K562 (cell line): ENCODE results near the gene PI4KA. TPM values are rescaled to one million over a fixed set of nuclear protein-coding genes. Genes with fewer than 3 reads are reported as not detected.

Source experiments
- BACH1 ChIP-seq: fragments of 200-800 bp; sonication (Bioruptor generic); IDR thresholded peaks from 2 replicates; pipeline ENCODE4 v1.6.1; 2016; ENCODE audit warnings: missing genetic modification characterization, missing compliant biosample characterization
- DNMT1 ChIP-seq: fragments of 450-650 bp; IDR thresholded peaks from 2 replicates; pipeline ENCODE4 v1.6.1; 2016; ENCODE audit warnings: antibody characterized with exemption, mild to moderate bottlenecking
- FOSL1 ChIP-seq: fragments of 200-800 bp; sonication (Bioruptor generic); conservative IDR thresholded peaks from 2 replicates; pipeline ENCODE4 v1.6.1; 2016; ENCODE audit warnings: missing genetic modification characterization, missing compliant biosample characterization
- NFE2 ChIP-seq: IDR thresholded peaks from 2 replicates; pipeline ENCODE4 v1.6.1; 2014; ENCODE audit warnings: antibody characterized with exemption, low read depth
- PCBP1 ChIP-seq: fragments of 200-400 bp; formaldehyde crosslinking; IDR thresholded peaks from 2 replicates; pipeline ENCODE4 v1.6.1; 2018; ENCODE audit warnings: mild to moderate bottlenecking, low read depth, low read length; ENCODE audit not compliant: poor library complexity, severe bottlenecking
- RBM15 ChIP-seq: fragments of 200-400 bp; formaldehyde crosslinking; IDR thresholded peaks from 2 replicates; pipeline ENCODE4 v1.6.1; 2018; ENCODE audit warnings: mild to moderate bottlenecking, low read length, moderate library complexity; ENCODE audit not compliant: insufficient read depth
- TSC22D4 ChIP-seq: fragments of 450-650 bp; IDR thresholded peaks from 2 replicates; pipeline ENCODE4 v1.6.1; 2016; ENCODE audit warnings: missing genetic modification characterization, missing biosample characterization, control low read depth
- ZNF318 ChIP-seq, 2 experiments: fragments of 450-650 bp; IDR thresholded peaks; 2 replicates each; pipeline ENCODE4 v1.6.1; 2016; ENCODE audit warnings: mild to moderate bottlenecking in 2 of 2, borderline replicate concordance in 1 of 2, low read depth in 1 of 2, moderate library complexity in 1 of 2
- polyA plus RNA-seq, 8 experiments: library from polyadenylated mRNA; depleted of rRNA in 4 of 8; stranded (reverse) in 5 of 8; unstranded in 3 of 8; fragments of >200 nt; fragmentation: Nextera tagmentation in 2 of 8; fragmentation: Illumina TruSeq in 1 of 8; extraction: Ambion mirVana in 2 of 8; extraction: Trizol in 1 of 8; gene quantifications; 2 replicates each; pipeline versions ENCODE4 v1.2.1 to v1.2.3, GENCODE V29; 2011 to 2014; ENCODE audit warnings: inconsistent platforms in 1 of 8, missing spikeins in 1 of 8
- total RNA-seq, 7 experiments: library from RNA; depleted of rRNA in 6 of 7; stranded (reverse); fragments of >200 nt in 6 of 7; fragmentation: Illumina TruSeq in 2 of 7; extraction: Trizol in 2 of 7; gene quantifications; 2 replicates each; pipeline versions ENCODE4 v1.2.1 to v1.2.3, GENCODE V29; 2011 to 2021; ENCODE audit warnings: low replicate concordance in 1 of 7
- TF ChIP-seq, protein P1 (sequence below): fragments of 450-650 bp; formaldehyde crosslinking; IDR thresholded peaks from 2 replicates; pipeline ENCODE4 v1.4.0; 2020; ENCODE audit warnings: mild to moderate bottlenecking, moderate library complexity
- TF ChIP-seq, protein P2 (sequence below): sonication (generic); formaldehyde crosslinking; IDR thresholded peaks from 2 replicates; pipeline ENCODE4 v1.8.0; 2022; ENCODE audit warnings: mild to moderate bottlenecking, missing genetic modification reagents

PI4KA gene
- total and polyA plus RNA-seq, 9 of the 15 experiments (the other 6 are each of a cell fraction or from before 2014, with no cell fraction given): 7.3 to 187 (median 84.7) TPM

DNA sequence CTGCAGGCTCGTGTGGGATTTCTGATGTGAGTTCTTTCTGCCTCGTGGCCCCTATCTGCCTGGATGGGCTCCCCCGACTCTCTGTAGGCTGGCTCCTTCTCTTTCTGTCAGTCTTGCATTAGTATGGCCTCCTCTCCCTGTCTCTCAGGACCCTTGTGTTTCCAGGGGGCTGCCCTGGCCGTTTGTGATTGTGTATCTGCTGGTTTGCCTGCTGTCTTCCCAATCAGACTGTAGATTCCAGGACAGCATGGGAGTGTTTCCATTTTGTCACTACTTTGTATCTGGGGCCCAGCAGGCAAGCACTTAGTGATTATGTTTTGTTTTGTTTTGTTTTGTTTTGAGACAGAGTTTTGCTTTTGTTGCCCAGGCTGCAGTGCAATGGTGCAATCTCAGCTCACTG lies 25.8 kb upstream of the PI4KA start (continued):
- TF ChIP-seq ZNF318 (IDR thresholded peaks at IDR 0.05; ENCODE audit: borderline replicate concordance in 1 of 2, low read depth in 1 of 2) (no peak), RBM15 (no peak), TSC22D4 (tag) (0 out of 2 replicates have a peak, but pooled peaks have one; percentile 37), NFE2 (no peak), PCBP1 (no peak), FOSL1 (tag) (no peak), DNMT1 (no peak), BACH1 (no peak)
- TF ChIP-seq, protein P1, sequence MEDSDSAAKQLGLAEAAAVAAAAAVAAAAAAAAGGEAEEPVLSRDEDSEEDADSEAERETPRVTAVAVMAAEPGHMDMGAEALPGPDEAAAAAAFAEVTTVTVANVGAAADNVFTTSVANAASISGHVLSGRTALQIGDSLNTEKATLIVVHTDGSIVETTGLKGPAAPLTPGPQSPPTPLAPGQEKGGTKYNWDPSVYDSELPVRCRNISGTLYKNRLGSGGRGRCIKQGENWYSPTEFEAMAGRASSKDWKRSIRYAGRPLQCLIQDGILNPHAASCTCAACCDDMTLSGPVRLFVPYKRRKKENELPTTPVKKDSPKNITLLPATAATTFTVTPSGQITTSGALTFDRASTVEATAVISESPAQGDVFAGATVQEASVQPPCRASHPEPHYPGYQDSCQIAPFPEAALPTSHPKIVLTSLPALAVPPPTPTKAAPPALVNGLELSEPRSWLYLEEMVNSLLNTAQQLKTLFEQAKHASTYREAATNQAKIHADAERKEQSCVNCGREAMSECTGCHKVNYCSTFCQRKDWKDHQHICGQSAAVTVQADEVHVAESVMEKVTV: no peak
- TF ChIP-seq, protein P2, sequence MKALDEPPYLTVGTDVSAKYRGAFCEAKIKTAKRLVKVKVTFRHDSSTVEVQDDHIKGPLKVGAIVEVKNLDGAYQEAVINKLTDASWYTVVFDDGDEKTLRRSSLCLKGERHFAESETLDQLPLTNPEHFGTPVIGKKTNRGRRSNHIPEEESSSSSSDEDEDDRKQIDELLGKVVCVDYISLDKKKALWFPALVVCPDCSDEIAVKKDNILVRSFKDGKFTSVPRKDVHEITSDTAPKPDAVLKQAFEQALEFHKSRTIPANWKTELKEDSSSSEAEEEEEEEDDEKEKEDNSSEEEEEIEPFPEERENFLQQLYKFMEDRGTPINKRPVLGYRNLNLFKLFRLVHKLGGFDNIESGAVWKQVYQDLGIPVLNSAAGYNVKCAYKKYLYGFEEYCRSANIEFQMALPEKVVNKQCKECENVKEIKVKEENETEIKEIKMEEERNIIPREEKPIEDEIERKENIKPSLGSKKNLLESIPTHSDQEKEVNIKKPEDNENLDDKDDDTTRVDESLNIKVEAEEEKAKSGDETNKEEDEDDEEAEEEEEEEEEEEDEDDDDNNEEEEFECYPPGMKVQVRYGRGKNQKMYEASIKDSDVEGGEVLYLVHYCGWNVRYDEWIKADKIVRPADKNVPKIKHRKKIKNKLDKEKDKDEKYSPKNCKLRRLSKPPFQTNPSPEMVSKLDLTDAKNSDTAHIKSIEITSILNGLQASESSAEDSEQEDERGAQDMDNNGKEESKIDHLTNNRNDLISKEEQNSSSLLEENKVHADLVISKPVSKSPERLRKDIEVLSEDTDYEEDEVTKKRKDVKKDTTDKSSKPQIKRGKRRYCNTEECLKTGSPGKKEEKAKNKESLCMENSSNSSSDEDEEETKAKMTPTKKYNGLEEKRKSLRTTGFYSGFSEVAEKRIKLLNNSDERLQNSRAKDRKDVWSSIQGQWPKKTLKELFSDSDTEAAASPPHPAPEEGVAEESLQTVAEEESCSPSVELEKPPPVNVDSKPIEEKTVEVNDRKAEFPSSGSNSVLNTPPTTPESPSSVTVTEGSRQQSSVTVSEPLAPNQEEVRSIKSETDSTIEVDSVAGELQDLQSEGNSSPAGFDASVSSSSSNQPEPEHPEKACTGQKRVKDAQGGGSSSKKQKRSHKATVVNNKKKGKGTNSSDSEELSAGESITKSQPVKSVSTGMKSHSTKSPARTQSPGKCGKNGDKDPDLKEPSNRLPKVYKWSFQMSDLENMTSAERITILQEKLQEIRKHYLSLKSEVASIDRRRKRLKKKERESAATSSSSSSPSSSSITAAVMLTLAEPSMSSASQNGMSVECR (CRISPR knock-in tag): 0 out of 2 replicates have a peak, but pooled peaks have one; percentile 39
